ENCODE measurements around the gene WWOX. TPM values are rescaled to one million over a fixed set of nuclear protein-coding genes. Genes with fewer than 3 reads are reported as not detected.

Gene WWOX
- total RNA-seq, 3 donors from 2014 or later = 11.7 to 18.0 (median 13.8) TPM

- no peak overlapping the region for H3K4me3 ChIP-seq
- DNase-seq = no peak
- intact Hi-C loops (cut with DNase I, micrococcal nuclease) = no loop called here
- H3K4me1 ChIP-seq (ENCODE audit: low read depth) = no peaks in the 10 kb centered on the region
- no peaks in the 10 kb centered on the region for H3K9me3 ChIP-seq
- no peak for ATAC-seq
- no peak for TF ChIP-seq CTCF (IDR thresholded peaks at IDR 0.05)
- H3K36me3 ChIP-seq (ENCODE audit: low read depth) = no peaks in the 10 kb centered on the region
Measured at GRCh38 chr16:78838276-78838675, 738.8 kb downstream of the WWOX start.

- intact Hi-C loops (cut with DNase I, micrococcal nuclease) = no loop called here
- ATAC-seq (no peak), DNase-seq (no peak)
- Histone ChIP-seq H3K4me1 (ENCODE audit: low read depth) (no peaks in the 10 kb centered on the region), H3K36me3 (ENCODE audit: low read depth) (no peaks in the 10 kb centered on the region), H3K9me3 (no peaks in the 10 kb centered on the region), H3K4me3 (no peak overlapping the region)
- TF ChIP-seq CTCF (IDR thresholded peaks at IDR 0.05) = no peak
Measured at GRCh38 chr16:78842950-78843349, 743.5 kb downstream of the WWOX start.

- H3K4me3 ChIP-seq = no peak overlapping the region
- DNase-seq = no peak
- TF ChIP-seq CTCF (IDR thresholded peaks at IDR 0.05) = no peak
- H3K36me3 ChIP-seq (ENCODE audit: low read depth) = no peaks in the 10 kb centered on the region
- H3K4me1 ChIP-seq (ENCODE audit: low read depth) = no peaks in the 10 kb centered on the region
- H3K9me3 ChIP-seq = no peaks in the 10 kb centered on the region
- ATAC-seq = no peak
- intact Hi-C loops (cut with DNase I, micrococcal nuclease) = no loop called here
Measured at GRCh38 chr16:78843978-78844377, 744.5 kb downstream of the WWOX start.

GRCh38 chr16:78844682-78845081 lies 745.2 kb downstream of the WWOX start:
- no peak for ATAC-seq
- H3K36me3 ChIP-seq (ENCODE audit: low read depth) = no peaks in the 10 kb centered on the region
- TF ChIP-seq CTCF (IDR thresholded peaks at IDR 0.05) = no peak
- no peak overlapping the region for H3K4me3 ChIP-seq
- no peaks in the 10 kb centered on the region for H3K4me1 ChIP-seq (ENCODE audit: low read depth)
- intact Hi-C loops (cut with DNase I, micrococcal nuclease) = no loop called here
- no peaks in the 10 kb centered on the region for H3K9me3 ChIP-seq
- no peak for DNase-seq

GRCh38 chr16:78851266-78851665 lies 751.8 kb downstream of the WWOX start:
- no peak for TF ChIP-seq CTCF (IDR thresholded peaks at IDR 0.05)
- intact Hi-C loops (cut with DNase I, micrococcal nuclease) = no loop called here
- Histone ChIP-seq H3K9me3 (no peaks in the 10 kb centered on the region), H3K4me3 (no peak overlapping the region), H3K36me3 (ENCODE audit: low read depth) (no peaks in the 10 kb centered on the region), H3K4me1 (ENCODE audit: low read depth) (no peaks in the 10 kb centered on the region)
- peak; percentile 16 for ATAC-seq
- DNase-seq = no peak

- H3K36me3 ChIP-seq (ENCODE audit: low read depth) = no peaks in the 10 kb centered on the region
- no peak for TF ChIP-seq CTCF (IDR thresholded peaks at IDR 0.05)
- no peaks in the 10 kb centered on the region for H3K4me1 ChIP-seq (ENCODE audit: low read depth)
- no peak overlapping the region for H3K4me3 ChIP-seq
- intact Hi-C loops (cut with DNase I, micrococcal nuclease) = no loop called here
- DNase-seq (no peak), ATAC-seq (no peak)
- H3K9me3 ChIP-seq = no peaks in the 10 kb centered on the region
Measured at GRCh38 chr16:78852081-78852635, 752.7 kb downstream of the WWOX start.
